Tibial nerve (tissue), 4 donors: ENCODE results near the gene KLHL26.

Experiments used
- CTCF ChIP-seq, 5 experiments: fragments of 200-600 bp in 3 of 5; fragments of 450-650 bp in 2 of 5; sonication (generic) in 3 of 5; IDR thresholded peaks; one replicate each; pipeline ENCODE4 v1.5.1; 2016 to 2019; ENCODE audit warnings: antibody characterized with exemption in 5 of 5, mild to moderate bottlenecking in 3 of 5, moderate library complexity in 2 of 5
- EP300 ChIP-seq, 2 donors: sonication (generic); formaldehyde crosslinking; IDR thresholded peaks; one replicate each; pipeline ENCODE4 v1.6.1; 2017; ENCODE audit warnings: antibody characterized with exemption in 2 of 2, mild to moderate bottlenecking in 1 of 2
- POLR2A ChIP-seq, 2 donors: fragments of 450-650 bp; IDR thresholded peaks; one replicate each; pipeline ENCODE4 v1.6.1; 2017; ENCODE audit warnings: antibody characterized with exemption in 2 of 2, mild to moderate bottlenecking in 2 of 2, moderate library complexity in 2 of 2

- no peak for TF ChIP-seq CTCF (IDR thresholded peaks at IDR 0.05)
- no peak for TF ChIP-seq POLR2A (IDR thresholded peaks at IDR 0.05)
- TF ChIP-seq EP300 (IDR thresholded peaks at IDR 0.05): no peak
These were observed 27.1 kb upstream of the KLHL26 start for GRCh38 chr19:18609717-18610051.
